PC-3 (cell line): ENCODE data around the gene BICRA.

Source experiments
- EZH2 ChIP-seq: fragments of 300-600 bp; sonication (generic); IDR thresholded peaks from one replicate; pipeline ENCODE4 v1.6.1; 2017; ENCODE audit warnings: antibody characterized with exemption, mild to moderate bottlenecking, low read length; ENCODE audit not compliant: unreplicated experiment
- EZH2phosphoT487 ChIP-seq: fragments of 300-600 bp; sonication (generic); IDR thresholded peaks from 2 replicates; pipeline ENCODE4 v1.6.1; 2018; ENCODE audit warnings: mild to moderate bottlenecking, antibody characterized with exemption, low read length, borderline replicate concordance
- TF ChIP-seq, protein P1 (sequence below): fragments of 300-600 bp; sonication (generic); conservative IDR thresholded peaks from 2 replicates; pipeline ENCODE4 v1.5.1; 2017; ENCODE audit warnings: antibody characterized with exemption, low read depth, mild to moderate bottlenecking, low read length

DNA sequence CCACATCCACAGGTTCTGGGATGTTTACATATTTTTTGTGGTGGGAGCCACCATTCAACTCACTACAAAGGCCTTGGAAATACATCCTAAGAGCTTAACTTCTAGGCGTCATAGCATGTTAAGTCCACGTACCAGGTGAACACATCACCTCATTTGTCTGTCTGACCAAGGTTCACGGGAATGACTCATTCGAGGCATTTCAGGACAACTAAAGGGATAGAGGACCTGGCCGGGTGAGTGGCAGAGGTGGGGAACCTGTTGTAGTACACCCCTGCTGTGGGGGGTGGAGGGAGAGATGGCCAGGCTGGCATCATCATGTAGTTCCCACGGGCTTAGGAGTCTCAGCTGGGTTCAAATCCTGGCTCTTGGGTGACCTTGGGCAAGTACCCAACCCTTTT is 51.5 kb downstream of the BICRA start:
- TF ChIP-seq EZH2 (no peak), EZH2phosphoT487 (no peak)
- TF ChIP-seq, protein P1, sequence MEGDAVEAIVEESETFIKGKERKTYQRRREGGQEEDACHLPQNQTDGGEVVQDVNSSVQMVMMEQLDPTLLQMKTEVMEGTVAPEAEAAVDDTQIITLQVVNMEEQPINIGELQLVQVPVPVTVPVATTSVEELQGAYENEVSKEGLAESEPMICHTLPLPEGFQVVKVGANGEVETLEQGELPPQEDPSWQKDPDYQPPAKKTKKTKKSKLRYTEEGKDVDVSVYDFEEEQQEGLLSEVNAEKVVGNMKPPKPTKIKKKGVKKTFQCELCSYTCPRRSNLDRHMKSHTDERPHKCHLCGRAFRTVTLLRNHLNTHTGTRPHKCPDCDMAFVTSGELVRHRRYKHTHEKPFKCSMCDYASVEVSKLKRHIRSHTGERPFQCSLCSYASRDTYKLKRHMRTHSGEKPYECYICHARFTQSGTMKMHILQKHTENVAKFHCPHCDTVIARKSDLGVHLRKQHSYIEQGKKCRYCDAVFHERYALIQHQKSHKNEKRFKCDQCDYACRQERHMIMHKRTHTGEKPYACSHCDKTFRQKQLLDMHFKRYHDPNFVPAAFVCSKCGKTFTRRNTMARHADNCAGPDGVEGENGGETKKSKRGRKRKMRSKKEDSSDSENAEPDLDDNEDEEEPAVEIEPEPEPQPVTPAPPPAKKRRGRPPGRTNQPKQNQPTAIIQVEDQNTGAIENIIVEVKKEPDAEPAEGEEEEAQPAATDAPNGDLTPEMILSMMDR, result no peak
